K562 (cell line): ENCODE measurements around the gene INHA. TPM values are rescaled to one million over a fixed set of nuclear protein-coding genes. Genes with fewer than 3 reads are reported as not detected.

ENCODE experiments used
- ARNT ChIP-seq, 2 experiments: fragments of 450-650 bp; IDR thresholded peaks; 2 replicates each; pipeline ENCODE4 v1.6.1; 2016; ENCODE audit warnings: mild to moderate bottlenecking in 1 of 2
- BRD9 ChIP-seq: fragments of 450-650 bp; IDR thresholded peaks from 2 replicates; pipeline ENCODE4 v1.6.1; 2018; ENCODE audit warnings: low read depth; ENCODE audit not compliant: partially characterized antibody
- CBFA2T2 ChIP-seq: fragments of 450-650 bp; conservative IDR thresholded peaks from 2 replicates; pipeline ENCODE4 v1.6.1; 2017; ENCODE audit warnings: mild to moderate bottlenecking
- CHD2 ChIP-seq: IDR thresholded peaks from 2 replicates; pipeline ENCODE4 v1.6.1; 2011; ENCODE audit warnings: low read depth, low read length
- CREB3L1 ChIP-seq: fragments of 450-650 bp; IDR thresholded peaks from 2 replicates; pipeline ENCODE4 v1.6.1; 2014; ENCODE audit warnings: low read depth, mild to moderate bottlenecking, moderate library complexity, borderline replicate concordance
- EGR1 ChIP-seq: fragments of 450-650 bp; conservative IDR thresholded peaks from 2 replicates; pipeline ENCODE4 v1.6.1; 2017; ENCODE audit warnings: mild to moderate bottlenecking
- ELF2 ChIP-seq: fragments of 250-450 bp; sonication (Bioruptor Pico); IDR thresholded peaks from 2 replicates; pipeline ENCODE4 v1.5.0; 2021; ENCODE audit warnings: mild to moderate bottlenecking
- HINFP ChIP-seq: fragments of 450-650 bp; conservative IDR thresholded peaks from 2 replicates; pipeline ENCODE4 v1.6.1; 2016; ENCODE audit warnings: missing genetic modification characterization, low read depth, mild to moderate bottlenecking, control low read depth, missing compliant biosample characterization
- HMGN3 ChIP-seq: IDR thresholded peaks from 2 replicates; pipeline ENCODE4 v1.6.1; 2011; ENCODE audit warnings: borderline replicate concordance, low read depth, mild to moderate bottlenecking, mixed read lengths, low read length; ENCODE audit not compliant: insufficient read length; ENCODE audit errors: extremely low read depth
- MLX ChIP-seq, 2 experiments: fragments of 450-650 bp in 1 of 2; sonication (generic) in 1 of 2; formaldehyde crosslinking; conservative IDR thresholded peaks; 2 replicates each; pipeline versions ENCODE4 v1.4.0 to v1.8.1; 2020 to 2022; ENCODE audit warnings: mild to moderate bottlenecking in 1 of 2, missing genetic modification reagents in 1 of 2
- PRMT5 ChIP-seq: sonication (generic); formaldehyde crosslinking; IDR thresholded peaks from 2 replicates; pipeline ENCODE4 v1.5.0; 2020; ENCODE audit warnings: missing genetic modification reagents
- RUNX1 ChIP-seq: sonication (generic); IDR thresholded peaks from 2 replicates; pipeline ENCODE4 v1.6.1; 2016; ENCODE audit warnings: antibody characterized with exemption, low read depth
- SAFB ChIP-seq: fragments of 200-400 bp; formaldehyde crosslinking; IDR thresholded peaks from 2 replicates; pipeline ENCODE4 v1.6.1; 2017; ENCODE audit warnings: low read depth, low read length, borderline replicate concordance
- U2AF1 ChIP-seq: fragments of 200-400 bp; formaldehyde crosslinking; optimal IDR thresholded peaks from 2 replicates; pipeline ENCODE3; 2017; ENCODE audit warnings: mild to moderate bottlenecking, low read depth, low read length, moderate library complexity
- ZBTB43 ChIP-seq: sonication (generic); formaldehyde crosslinking; IDR thresholded peaks from 2 replicates; pipeline ENCODE4 v1.8.0; 2023; ENCODE audit warnings: mild to moderate bottlenecking, missing genetic modification reagents
- ZMIZ1 ChIP-seq, 2 experiments: fragments of 150-350 bp in 1 of 2; IDR thresholded peaks; 2 replicates each; pipeline ENCODE4 v1.6.1; 2012 to 2016; ENCODE audit warnings: low read depth in 2 of 2, low read length in 2 of 2, mild to moderate bottlenecking in 1 of 2, moderate library complexity in 1 of 2
- ZNF134 ChIP-seq: fragments of 250-450 bp; sonication (Bioruptor Pico); conservative IDR thresholded peaks from 2 replicates; pipeline ENCODE4 v1.4.0; 2020
- ZNF24 ChIP-seq: fragments of 450-650 bp; IDR thresholded peaks from 2 replicates; pipeline ENCODE4 v1.6.1; 2016
- ZNF766 ChIP-seq: fragments of 200-800 bp; sonication (Bioruptor generic); conservative IDR thresholded peaks from 2 replicates; pipeline ENCODE4 v1.6.1; 2016; ENCODE audit warnings: missing genetic modification characterization, missing compliant biosample characterization
- polyA plus RNA-seq, 8 experiments: library from polyadenylated mRNA; depleted of rRNA in 4 of 8; stranded (reverse) in 5 of 8; unstranded in 3 of 8; fragments of >200 nt; fragmentation: Nextera tagmentation in 2 of 8; fragmentation: Illumina TruSeq in 1 of 8; extraction: Ambion mirVana in 2 of 8; extraction: Trizol in 1 of 8; gene quantifications; 2 replicates each; pipeline versions ENCODE4 v1.2.1 to v1.2.3, GENCODE V29; 2011 to 2014; ENCODE audit warnings: inconsistent platforms in 1 of 8, missing spikeins in 1 of 8
- total RNA-seq, 7 experiments: library from RNA; depleted of rRNA in 6 of 7; stranded (reverse); fragments of >200 nt in 6 of 7; fragmentation: Illumina TruSeq in 2 of 7; extraction: Trizol in 2 of 7; gene quantifications; 2 replicates each; pipeline versions ENCODE4 v1.2.1 to v1.2.3, GENCODE V29; 2011 to 2021; ENCODE audit warnings: low replicate concordance in 1 of 7

Gene INHA
- total and polyA plus RNA-seq, 9 of the 15 experiments (the other 6 are each of a cell fraction or from before 2014, with no cell fraction given) = 0.07 to 1.9 (median 0.40) TPM

- no peak for TF ChIP-seq MLX (CRISPR knock-in tag; conservative IDR thresholded peaks at IDR 0.05)
- TF ChIP-seq CHD2 = 0 out of 2 replicates have a peak, but pooled peaks have one; percentile 47
- peak; percentile 59 to 78; a peak in 2 of 4 replicates for TF ChIP-seq ARNT (IDR thresholded peaks at IDR 0.05)
- TF ChIP-seq ZNF134 (CRISPR knock-in tag) = no peak
- no peak for TF ChIP-seq ZNF766 (CRISPR knock-in tag)
- TF ChIP-seq CBFA2T2 = peak; percentile 84
- TF ChIP-seq EGR1 = peak; percentile 56
- 0 out of 2 replicates have a peak, but pooled peaks have one; percentile 17 for TF ChIP-seq ZNF24
- no peak for TF ChIP-seq PRMT5
- TF ChIP-seq HMGN3 = peak; percentile 68
- TF ChIP-seq RUNX1 = no peak
- TF ChIP-seq SAFB = no peak
- TF ChIP-seq HINFP = no peak
- TF ChIP-seq CREB3L1 = no peak
- TF ChIP-seq ZMIZ1 (IDR thresholded peaks at IDR 0.05; ENCODE audit: low read depth in 2 of 2, low read length in 2 of 2) = peak in 1 of 2 experiments; percentile 76; a peak in 1 of 4 replicates
- no peak for TF ChIP-seq ELF2
- TF ChIP-seq U2AF1 = no peak
- TF ChIP-seq BRD9 = peak; percentile 33
- TF ChIP-seq ZBTB43 (CRISPR knock-in tag) = no peak
Observed at GRCh38 chr2:219571311-219572236, 536 bp upstream of the INHA start, which contains the start of gene OBSL1 (continued).
